Tibial nerve (tissue), 4 donors: ENCODE results near the gene RRN3. TPM values are rescaled to one million over a fixed set of nuclear protein-coding genes. Genes with fewer than 3 reads are reported as not detected.
A peak's percentile ranks its signal among the peaks of the same experiment; 100 is the strongest.

Experiments
- DNase-seq, 2 donors: peaks; one replicate each; pipeline ENCODE4 v3.0.0-alpha.2; 2019; ENCODE audit warnings: low spot score in 2 of 2
- H3K27ac ChIP-seq, 4 donors: fragments of 200-600 bp; sonication (generic) in 3 of 4; one replicate each; pipeline ENCODE4 v1.5.1; 2017 to 2019; ENCODE audit warnings: mild to moderate bottlenecking in 1 of 4
- H3K27me3 ChIP-seq, 2 donors: fragments of 200-600 bp; sonication (generic) in 1 of 2; one replicate each; pipeline versions ENCODE4 v1.5.1 to v1.6.0; 2017 to 2019
- H3K36me3 ChIP-seq, 3 donors: fragments of 200-600 bp; sonication (generic); one replicate each; pipeline ENCODE4 v1.5.1; 2018 to 2019
- H3K4me1 ChIP-seq, 4 donors: fragments of 200-600 bp; sonication (generic) in 3 of 4; one replicate each; pipeline ENCODE4 v1.5.1; 2017 to 2019
- H3K4me3 ChIP-seq, 4 donors: fragments of 200-600 bp; sonication (generic) in 3 of 4; one replicate each; pipeline ENCODE4 v1.5.1; 2017 to 2019; ENCODE audit warnings: mild to moderate bottlenecking in 1 of 4, moderate library complexity in 1 of 4
- H3K9me3 ChIP-seq, 4 donors: fragments of 200-600 bp; sonication (generic) in 3 of 4; one replicate each; pipeline ENCODE4 v1.5.1; 2017 to 2019
- EP300 ChIP-seq, 2 donors: sonication (generic); formaldehyde crosslinking; IDR thresholded peaks; one replicate each; pipeline ENCODE4 v1.6.1; 2017; ENCODE audit warnings: antibody characterized with exemption in 2 of 2, mild to moderate bottlenecking in 1 of 2
- POLR2A ChIP-seq, 2 donors: fragments of 450-650 bp; IDR thresholded peaks; one replicate each; pipeline ENCODE4 v1.6.1; 2017; ENCODE audit warnings: antibody characterized with exemption in 2 of 2, mild to moderate bottlenecking in 2 of 2, moderate library complexity in 2 of 2
- WGBS, 2 donors: methylation state at CpG; one replicate each; pipeline ENCODE4 v1.1.5; 2018; 5-methylcytosine and 5-hydroxymethylcytosine counted together
- total RNA-seq, 4 donors: library from RNA; depleted of rRNA; stranded (reverse); fragments of >200 nt; gene quantifications; one replicate each; pipeline ENCODE4 v1.1.0, GENCODE V29; 2016
- TF ChIP-seq, protein P1 (sequence below), 5 experiments: fragments of 200-600 bp in 3 of 5; fragments of 450-650 bp in 2 of 5; sonication (generic) in 3 of 5; IDR thresholded peaks; one replicate each; pipeline ENCODE4 v1.5.1; 2016 to 2019; ENCODE audit warnings: antibody characterized with exemption in 5 of 5, mild to moderate bottlenecking in 3 of 5, moderate library complexity in 2 of 5

The RRN3 gene
- total RNA-seq, 4 donors from 2014 or later: 25.5 to 39.6 (median 36.0) TPM

DNA sequence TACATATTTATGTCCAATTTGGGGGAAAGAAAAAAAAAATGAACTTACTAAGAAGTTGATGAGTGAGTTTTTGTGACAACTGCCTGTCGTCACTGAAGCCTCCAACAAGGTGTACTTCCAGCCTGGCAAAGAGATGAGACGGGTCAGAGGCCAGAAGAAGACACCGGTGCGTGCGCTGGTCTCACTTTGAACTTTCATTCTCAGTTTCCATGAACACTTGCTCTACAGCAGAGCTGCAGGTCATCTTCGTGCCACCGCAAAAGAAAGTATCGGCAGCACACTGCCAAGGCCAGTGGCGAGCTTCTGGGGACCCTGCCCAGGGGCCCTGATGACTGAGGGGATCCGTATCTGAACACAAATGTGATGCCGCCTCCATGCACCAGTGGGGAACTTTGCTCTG, 49.8 kb downstream of the RRN3 start:
- no peaks in the 10 kb centered on the region for H3K27me3 ChIP-seq
- no peaks in the 10 kb centered on the region for H3K9me3 ChIP-seq
- peaks cover 0 to 62% (median 3%) of the 10 kb centered on the region in 3 donors for H3K36me3 ChIP-seq
- H3K4me1 ChIP-seq: peaks cover 0 to 21% (median 6%) of the 10 kb centered on the region in 4 donors
- H3K27ac ChIP-seq: no peak overlapping the region
- H3K4me3 ChIP-seq: no peak overlapping the region
- WGBS, 2 donors: 88 to 96% methylated on average over 11 of the region's 11 CpGs
- DNase-seq: no peak
- TF ChIP-seq EP300 (IDR thresholded peaks at IDR 0.05): no peak
- TF ChIP-seq POLR2A (IDR thresholded peaks at IDR 0.05): no peak
- TF ChIP-seq, protein P1, sequence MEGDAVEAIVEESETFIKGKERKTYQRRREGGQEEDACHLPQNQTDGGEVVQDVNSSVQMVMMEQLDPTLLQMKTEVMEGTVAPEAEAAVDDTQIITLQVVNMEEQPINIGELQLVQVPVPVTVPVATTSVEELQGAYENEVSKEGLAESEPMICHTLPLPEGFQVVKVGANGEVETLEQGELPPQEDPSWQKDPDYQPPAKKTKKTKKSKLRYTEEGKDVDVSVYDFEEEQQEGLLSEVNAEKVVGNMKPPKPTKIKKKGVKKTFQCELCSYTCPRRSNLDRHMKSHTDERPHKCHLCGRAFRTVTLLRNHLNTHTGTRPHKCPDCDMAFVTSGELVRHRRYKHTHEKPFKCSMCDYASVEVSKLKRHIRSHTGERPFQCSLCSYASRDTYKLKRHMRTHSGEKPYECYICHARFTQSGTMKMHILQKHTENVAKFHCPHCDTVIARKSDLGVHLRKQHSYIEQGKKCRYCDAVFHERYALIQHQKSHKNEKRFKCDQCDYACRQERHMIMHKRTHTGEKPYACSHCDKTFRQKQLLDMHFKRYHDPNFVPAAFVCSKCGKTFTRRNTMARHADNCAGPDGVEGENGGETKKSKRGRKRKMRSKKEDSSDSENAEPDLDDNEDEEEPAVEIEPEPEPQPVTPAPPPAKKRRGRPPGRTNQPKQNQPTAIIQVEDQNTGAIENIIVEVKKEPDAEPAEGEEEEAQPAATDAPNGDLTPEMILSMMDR (IDR thresholded peaks at IDR 0.05): no peak

DNA sequence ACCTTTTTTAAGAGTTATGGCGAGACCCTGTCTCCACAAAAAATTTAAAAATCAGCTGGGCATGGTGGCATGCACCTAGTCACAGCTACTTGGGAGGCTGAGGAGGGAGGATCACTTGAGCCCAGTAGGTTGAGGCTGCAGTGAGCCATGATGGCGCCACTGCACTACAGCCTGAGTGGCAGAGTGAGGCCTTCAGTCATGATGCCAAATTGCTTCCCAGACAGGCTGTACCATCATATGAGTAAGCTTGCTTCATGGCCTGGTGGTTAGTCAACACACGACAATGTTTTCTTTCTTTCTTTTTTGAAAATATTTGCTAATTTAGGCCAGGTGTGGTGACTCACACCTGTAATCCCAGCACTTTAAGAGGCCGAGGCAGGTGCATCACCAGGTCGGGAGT, 50.7 kb downstream of the RRN3 start:
- peaks cover 3 to 71% (median 7%) of the 10 kb centered on the region in 3 donors for H3K36me3 ChIP-seq

DNA sequence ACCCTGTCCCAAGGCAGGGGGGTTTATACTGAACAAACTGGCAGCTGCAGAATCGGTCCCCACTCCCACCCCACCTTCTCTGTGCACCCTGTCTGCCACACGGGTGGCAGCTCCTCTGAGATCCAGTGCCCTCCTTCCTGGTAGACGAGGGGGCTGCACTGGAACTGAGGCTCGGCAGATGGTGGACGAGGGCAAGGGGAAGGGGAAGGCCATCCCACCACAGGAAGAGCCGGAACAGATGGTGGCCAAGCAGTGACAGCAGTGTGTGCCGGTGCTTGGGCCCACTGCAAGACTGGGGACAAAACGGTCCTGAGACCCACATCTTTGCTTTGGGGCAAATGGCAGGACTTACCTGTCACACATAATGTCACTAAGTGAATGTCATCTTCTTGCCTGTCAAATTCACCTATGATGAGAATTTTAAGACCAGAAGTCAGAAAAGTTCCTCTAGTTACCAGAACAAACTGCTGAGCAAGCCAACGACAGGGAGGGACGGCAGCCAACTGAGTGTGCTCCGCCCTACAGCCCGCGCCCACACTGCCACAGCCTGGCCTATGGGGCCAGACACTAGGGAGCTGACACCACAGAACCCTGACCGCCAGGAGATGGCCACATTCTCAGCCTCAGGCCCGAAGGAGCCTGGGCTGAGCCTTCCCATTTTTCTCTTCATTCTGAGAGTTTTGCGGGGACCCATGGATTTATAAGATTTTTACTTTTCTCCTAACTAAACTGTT, 52.6 kb downstream of the RRN3 start:
- peaks cover 7 to 76% (median 8%) of the 10 kb centered on the region in 3 donors for H3K36me3 ChIP-seq
- H3K9me3 ChIP-seq: no peaks in the 10 kb centered on the region
- no peak overlapping the region for H3K4me3 ChIP-seq
- DNase-seq: peak; percentile 67 to 70
- TF ChIP-seq EP300 (IDR thresholded peaks at IDR 0.05) (peak in 1 of 2 donors; percentile 63), POLR2A (IDR thresholded peaks at IDR 0.05) (peak in 1 of 2 donors; percentile 28)
- TF ChIP-seq, protein P1 (IDR thresholded peaks at IDR 0.05): peak in 4 of 5 experiments; percentile 24 to 54 (median 30)
- WGBS, 2 donors: 23 to 32% methylated on average over 16 of the region's 16 CpGs
- peak overlapping the region; percentile 3 to 77 (median 68) for H3K27ac ChIP-seq
- H3K27me3 ChIP-seq: no peaks in the 10 kb centered on the region
- H3K4me1 ChIP-seq: peaks cover 0 to 21% (median 6%) of the 10 kb centered on the region in 4 donors

More for the DNA sequence above, 50.7 kb downstream of the RRN3 start:
- Histone ChIP-seq H3K27ac (no peak overlapping the region), H3K27me3 (no peaks in the 10 kb centered on the region), H3K4me1 (peaks cover 0 to 21% (median 6%) of the 10 kb centered on the region in 4 donors), H3K9me3 (no peaks in the 10 kb centered on the region), H3K4me3 (no peak overlapping the region)
- TF ChIP-seq, protein P1 (IDR thresholded peaks at IDR 0.05): no peak
- TF ChIP-seq EP300 (IDR thresholded peaks at IDR 0.05) (no peak), POLR2A (IDR thresholded peaks at IDR 0.05) (no peak)
- DNase-seq: no peak
- 94 to 100% methylated on average over 5 of the region's 5 CpGs for WGBS, 2 donors

DNA sequence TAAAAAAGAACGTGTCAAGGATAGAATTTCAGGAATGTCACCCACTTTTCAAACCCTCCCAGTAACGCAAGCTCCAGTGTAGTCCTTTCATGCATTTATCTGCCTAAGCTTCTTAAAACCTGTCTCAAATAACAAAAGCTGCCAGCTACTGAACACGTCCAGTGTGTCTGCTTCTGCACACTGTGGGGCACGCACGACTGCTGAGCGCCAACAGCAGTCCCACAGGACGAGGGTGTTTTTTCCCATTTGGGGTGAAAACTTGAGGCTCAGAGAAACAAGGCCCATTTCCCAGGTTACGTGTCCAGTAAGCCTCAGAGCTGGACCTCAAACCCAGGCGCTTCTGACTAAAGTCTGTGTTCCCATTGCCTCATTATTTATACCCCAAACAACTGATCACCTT, 55.4 kb downstream of the RRN3 start:
- Histone ChIP-seq H3K36me3 (peaks cover 5 to 83% (median 16%) of the 10 kb centered on the region in 3 donors), H3K9me3 (no peaks in the 10 kb centered on the region), H3K4me1 (peaks cover 0 to 21% (median 6%) of the 10 kb centered on the region in 4 donors), H3K27ac (no peak overlapping the region), H3K27me3 (no peaks in the 10 kb centered on the region), H3K4me3 (no peak overlapping the region)
- 76 to 78% methylated on average over 9 of the region's 9 CpGs for WGBS, 2 donors
- TF ChIP-seq POLR2A (IDR thresholded peaks at IDR 0.05): no peak
- TF ChIP-seq, protein P1 (IDR thresholded peaks at IDR 0.05): no peak
- no peak for TF ChIP-seq EP300 (IDR thresholded peaks at IDR 0.05)
- no peak for DNase-seq

DNA sequence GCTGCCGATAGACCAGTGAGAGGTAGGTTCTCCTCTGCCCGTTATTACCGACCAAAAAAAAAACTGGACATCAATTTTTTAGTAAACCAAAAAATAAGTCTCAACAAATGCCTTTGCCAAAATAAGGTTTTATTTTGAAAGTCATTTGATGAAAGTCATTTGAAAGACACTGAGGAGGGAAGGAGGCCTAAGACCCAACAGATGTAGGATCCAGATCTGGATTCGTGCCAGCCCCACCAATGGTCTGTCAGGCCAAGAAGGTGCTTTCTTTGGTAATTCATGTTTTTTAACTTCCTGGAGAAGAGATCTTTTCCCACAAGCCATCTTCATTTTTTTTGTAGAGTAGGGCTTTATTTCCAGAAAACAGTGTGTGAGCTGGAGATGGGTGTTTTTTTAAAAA, 56.3 kb downstream of the RRN3 start:
- Histone ChIP-seq H3K4me3 (no peak overlapping the region), H3K27ac (no peak overlapping the region), H3K4me1 (peaks cover 0 to 21% (median 6%) of the 10 kb centered on the region in 4 donors), H3K36me3 (peaks cover 5 to 85% (median 23%) of the 10 kb centered on the region in 3 donors), H3K9me3 (no peaks in the 10 kb centered on the region), H3K27me3 (no peaks in the 10 kb centered on the region)
- WGBS, 2 donors: 78 to 93% methylated on average over 4 of the region's 4 CpGs
- TF ChIP-seq EP300 (IDR thresholded peaks at IDR 0.05) (no peak), POLR2A (IDR thresholded peaks at IDR 0.05) (no peak)
- TF ChIP-seq, protein P1 (IDR thresholded peaks at IDR 0.05): no peak
- DNase-seq: no peak
